ENCODE results near the gene PLXDC1. TPM values are rescaled to one million over a fixed set of nuclear protein-coding genes. Genes with fewer than 3 reads are reported as not detected.

The PLXDC1 gene
- total RNA-seq, 1 experiment from 2014 or later = not detected

- H3K4me3 ChIP-seq (ENCODE audit: low read depth in 2 of 2, low read length in 2 of 2) = no peak overlapping the region
- BruUV-seq (replicated peaks) = no TSS peak
- no peaks in the 10 kb centered on the region for H3K4me1 ChIP-seq (ENCODE audit: control insufficient read depth, insufficient read depth, low read length)
- DNase-seq (ENCODE audit: low read depth, low spot score) = no peak
- POLR2A ChIA-PET = no interaction called here
- TF ChIP-seq TCF7L2 (IDR thresholded peaks at IDR 0.05; ENCODE audit: low read depth, low read length) (no peak), REST (IDR thresholded peaks at IDR 0.05; ENCODE audit: insufficient read depth in 1 of 2, low read depth in 2 of 2, low read length in 1 of 2) (no peak), CTCF (IDR thresholded peaks at IDR 0.05) (no peak), POLR2AphosphoS5 (IDR thresholded peaks at IDR 0.05; ENCODE audit: low read depth, low read length) (no peak), SIN3A (IDR thresholded peaks at IDR 0.05; ENCODE audit: borderline replicate concordance, insufficient read depth, low read depth, low read length) (no peak)
- no peak for ATAC-seq
- no peak overlapping the region for H3K27ac ChIP-seq (ENCODE audit: low read length)
- H3K27me3 ChIP-seq (ENCODE audit: control insufficient read depth, insufficient read depth, low read length) = no peaks in the 10 kb centered on the region
- CTCF ChIA-PET = no interaction called here
- in situ Hi-C loops (cut with HindIII; ENCODE audit: low pct_unique_long_range_greater_than_20kb, low sequenced_read_pairs) (no loop called here), intact Hi-C loops (cut with micrococcal nuclease; ENCODE audit: unreplicated experiment) (no loop called here)
- H3K9me3 ChIP-seq (ENCODE audit: control insufficient read depth, insufficient read depth, low read depth, low read length) = no peaks in the 10 kb centered on the region
- H3K36me3 ChIP-seq (ENCODE audit: control insufficient read depth, insufficient read depth, low read length) = no peaks in the 10 kb centered on the region
Observed at GRCh38 chr17:39014795-39015545, 136.5 kb downstream of the PLXDC1 start.

DNA sequence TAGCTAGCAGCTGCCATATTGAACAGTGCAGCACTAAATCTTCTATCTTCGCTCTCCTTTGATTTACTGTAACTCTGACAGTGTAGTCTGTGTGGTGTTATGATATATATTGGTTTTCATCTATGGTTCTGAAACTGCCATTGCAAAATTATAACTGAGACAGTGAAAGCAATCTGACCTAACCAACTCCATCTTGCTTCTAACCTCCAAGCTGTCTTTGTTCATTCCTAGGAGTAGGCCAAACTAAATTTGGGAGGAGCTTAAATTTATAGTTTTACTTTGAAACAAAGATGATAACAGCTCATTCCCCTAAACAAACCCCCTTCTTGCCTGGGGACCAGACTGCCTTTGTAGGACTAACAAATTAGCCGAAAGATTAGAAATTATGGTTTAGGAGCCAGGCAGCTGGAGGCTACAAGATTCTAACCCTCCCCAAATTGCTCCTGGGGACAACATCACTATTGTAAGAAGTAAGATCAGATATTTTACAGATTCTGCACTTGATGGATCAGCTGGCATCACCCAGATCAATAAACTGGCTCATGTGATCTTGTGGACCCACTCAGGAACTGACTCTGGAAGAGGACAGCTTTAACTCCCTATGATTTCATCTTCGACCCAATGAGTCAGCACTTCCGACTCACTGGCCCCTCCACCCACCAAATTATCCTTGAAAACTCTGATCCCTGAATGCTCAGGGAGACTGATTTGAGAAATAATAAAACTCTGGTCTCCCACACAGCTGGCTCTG, 137.2 kb downstream of the PLXDC1 start:
- in situ Hi-C loops (cut with HindIII; ENCODE audit: low pct_unique_long_range_greater_than_20kb, low sequenced_read_pairs) (no loop called here), intact Hi-C loops (cut with micrococcal nuclease; ENCODE audit: unreplicated experiment) (no loop called here)
- Histone ChIP-seq H3K4me3 (ENCODE audit: low read depth in 2 of 2, low read length in 2 of 2) (no peak overlapping the region), H3K4me1 (ENCODE audit: control insufficient read depth, insufficient read depth, low read length) (no peaks in the 10 kb centered on the region), H3K27me3 (ENCODE audit: control insufficient read depth, insufficient read depth, low read length) (no peaks in the 10 kb centered on the region), H3K36me3 (ENCODE audit: control insufficient read depth, insufficient read depth, low read length) (no peaks in the 10 kb centered on the region), H3K27ac (ENCODE audit: low read length) (no peak overlapping the region), H3K9me3 (ENCODE audit: control insufficient read depth, insufficient read depth, low read depth, low read length) (no peaks in the 10 kb centered on the region)
- no peak for ATAC-seq
- ChIA-PET CTCF (no interaction called here), POLR2A (interaction anchor here (0.6 kb wide), 1 partner anchor 42 kb away, joined by 10 read pairs; no protein-coding TSS in a partner anchor)
- DNase-seq (ENCODE audit: low read depth, low spot score) = no peak
- no TSS peak for BruUV-seq (replicated peaks)
- TF ChIP-seq REST (IDR thresholded peaks at IDR 0.05; ENCODE audit: insufficient read depth in 1 of 2, low read depth in 2 of 2, low read length in 1 of 2) (no peak), TCF7L2 (IDR thresholded peaks at IDR 0.05; ENCODE audit: low read depth, low read length) (no peak), POLR2AphosphoS5 (IDR thresholded peaks at IDR 0.05; ENCODE audit: low read depth, low read length) (no peak), CTCF (IDR thresholded peaks at IDR 0.05) (no peak), SIN3A (IDR thresholded peaks at IDR 0.05; ENCODE audit: borderline replicate concordance, insufficient read depth, low read depth, low read length) (no peak)

Measured in Panc1 (cell line).